ENCODE measurements around the gene HBM. TPM values are rescaled to one million over a fixed set of nuclear protein-coding genes. Genes with fewer than 3 reads are reported as not detected.
"Not testable (repeated sequence)": the region's sequence is repeated elsewhere in the genome, so short reads cannot be mapped to it uniquely, and the experiment has no call there.

Gene HBM
- total and polyA plus RNA-seq, 4 donors = 0.28 to 2,893 TPM; not detected in 2

DNA sequence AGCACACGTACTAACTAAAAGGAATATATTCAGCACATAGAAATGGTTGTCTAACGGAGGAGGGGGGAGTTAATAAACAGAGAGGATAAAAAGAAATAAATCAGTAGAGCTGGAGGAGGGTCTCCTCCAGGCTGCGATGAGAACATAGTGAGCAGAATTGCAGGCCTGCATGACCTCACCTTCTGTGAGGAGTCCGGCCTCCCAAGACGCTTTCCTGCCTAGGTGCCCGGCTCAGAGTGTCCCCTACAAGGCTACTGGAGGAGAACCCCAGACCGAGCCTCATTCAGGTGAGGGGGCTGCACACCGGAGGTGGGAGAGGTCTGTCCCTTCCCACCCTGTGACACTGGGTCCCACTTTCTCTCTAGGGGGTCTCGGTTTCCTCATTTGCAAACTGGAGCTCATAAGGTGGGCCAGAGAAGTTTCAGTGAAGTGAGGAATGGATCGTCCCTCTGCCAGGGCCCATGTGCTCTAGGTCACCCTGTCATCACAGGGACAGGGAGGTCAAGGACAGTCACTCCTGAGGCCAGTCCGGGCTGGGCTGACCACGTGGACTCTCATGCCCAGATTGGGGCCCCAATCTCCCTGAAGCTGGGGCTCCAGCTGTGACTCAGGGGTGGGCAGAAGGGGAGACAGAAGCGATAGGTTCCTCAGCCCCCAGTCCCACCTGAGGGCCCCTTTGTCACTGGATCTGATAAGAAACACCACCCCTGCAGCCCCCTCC is 3.3 kb upstream of the HBM start:
- Histone ChIP-seq H3K4me1 (ENCODE audit: control insufficient read depth in 4 of 4, insufficient read depth in 4 of 4, low read length in 3 of 4) (peaks cover 2 to 12% (median 10%) of the 10 kb centered on the region in 4 donors), H3K4me3 (ENCODE audit: low read depth in 1 of 3, low read length in 3 of 3) (no peak overlapping the region), H3K27ac (ENCODE audit: low read depth in 1 of 2, low read length in 2 of 2) (no peak overlapping the region), H3K36me3 (ENCODE audit: control insufficient read depth in 4 of 4, insufficient read depth in 3 of 4, low read depth in 1 of 4, low read length in 3 of 4) (no peaks in the 10 kb centered on the region), H3K9me3 (ENCODE audit: control insufficient read depth in 4 of 4, low read length in 3 of 4) (no peaks in the 10 kb centered on the region), H3K27me3 (ENCODE audit: control insufficient read depth in 4 of 4, insufficient read depth in 4 of 4, low read length in 3 of 4) (peaks cover 8 to 12% (median 9%) of the 10 kb centered on the region in 4 donors), H3K9ac (ENCODE audit: low read depth in 1 of 2, low read length in 2 of 2) (no peak overlapping the region)
- TF ChIP-seq HNF4G (IDR thresholded peaks at IDR 0.05) (no peak), HNF4A (conservative IDR thresholded peaks at IDR 0.05) (no peak), JUND (IDR thresholded peaks at IDR 0.05) (no peak), RAD21 (IDR thresholded peaks at IDR 0.05) (no peak), SP1 (IDR thresholded peaks at IDR 0.05) (no peak), RXRA (IDR thresholded peaks at IDR 0.05) (no peak), YY1 (IDR thresholded peaks at IDR 0.05) (no peak), FOXA1 (IDR thresholded peaks at IDR 0.05) (no peak), NR2F2 (IDR thresholded peaks at IDR 0.05) (no peak), TAF1 (conservative IDR thresholded peaks at IDR 0.05) (no peak), EGR1 (IDR thresholded peaks at IDR 0.05; ENCODE audit: low read depth in 2 of 2) (no peak), GABPA (IDR thresholded peaks at IDR 0.05 in 1 of 2, conservative IDR thresholded peaks at IDR 0.05 in 1 of 2) (no peak)
- TF ChIP-seq, protein P1, sequence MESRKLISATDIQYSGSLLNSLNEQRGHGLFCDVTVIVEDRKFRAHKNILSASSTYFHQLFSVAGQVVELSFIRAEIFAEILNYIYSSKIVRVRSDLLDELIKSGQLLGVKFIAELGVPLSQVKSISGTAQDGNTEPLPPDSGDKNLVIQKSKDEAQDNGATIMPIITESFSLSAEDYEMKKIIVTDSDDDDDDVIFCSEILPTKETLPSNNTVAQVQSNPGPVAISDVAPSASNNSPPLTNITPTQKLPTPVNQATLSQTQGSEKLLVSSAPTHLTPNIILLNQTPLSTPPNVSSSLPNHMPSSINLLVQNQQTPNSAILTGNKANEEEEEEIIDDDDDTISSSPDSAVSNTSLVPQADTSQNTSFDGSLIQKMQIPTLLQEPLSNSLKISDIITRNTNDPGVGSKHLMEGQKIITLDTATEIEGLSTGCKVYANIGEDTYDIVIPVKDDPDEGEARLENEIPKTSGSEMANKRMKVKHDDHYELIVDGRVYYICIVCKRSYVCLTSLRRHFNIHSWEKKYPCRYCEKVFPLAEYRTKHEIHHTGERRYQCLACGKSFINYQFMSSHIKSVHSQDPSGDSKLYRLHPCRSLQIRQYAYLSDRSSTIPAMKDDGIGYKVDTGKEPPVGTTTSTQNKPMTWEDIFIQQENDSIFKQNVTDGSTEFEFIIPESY (IDR thresholded peaks at IDR 0.05) = no peak
- TF ChIP-seq, protein P2, sequence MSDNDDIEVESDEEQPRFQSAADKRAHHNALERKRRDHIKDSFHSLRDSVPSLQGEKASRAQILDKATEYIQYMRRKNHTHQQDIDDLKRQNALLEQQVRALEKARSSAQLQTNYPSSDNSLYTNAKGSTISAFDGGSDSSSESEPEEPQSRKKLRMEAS (IDR thresholded peaks at IDR 0.05) = no peak
- TF ChIP-seq, protein P3, sequence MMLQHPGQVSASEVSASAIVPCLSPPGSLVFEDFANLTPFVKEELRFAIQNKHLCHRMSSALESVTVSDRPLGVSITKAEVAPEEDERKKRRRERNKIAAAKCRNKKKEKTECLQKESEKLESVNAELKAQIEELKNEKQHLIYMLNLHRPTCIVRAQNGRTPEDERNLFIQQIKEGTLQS (IDR thresholded peaks at IDR 0.05) = no peak
- TF ChIP-seq, protein P4, sequence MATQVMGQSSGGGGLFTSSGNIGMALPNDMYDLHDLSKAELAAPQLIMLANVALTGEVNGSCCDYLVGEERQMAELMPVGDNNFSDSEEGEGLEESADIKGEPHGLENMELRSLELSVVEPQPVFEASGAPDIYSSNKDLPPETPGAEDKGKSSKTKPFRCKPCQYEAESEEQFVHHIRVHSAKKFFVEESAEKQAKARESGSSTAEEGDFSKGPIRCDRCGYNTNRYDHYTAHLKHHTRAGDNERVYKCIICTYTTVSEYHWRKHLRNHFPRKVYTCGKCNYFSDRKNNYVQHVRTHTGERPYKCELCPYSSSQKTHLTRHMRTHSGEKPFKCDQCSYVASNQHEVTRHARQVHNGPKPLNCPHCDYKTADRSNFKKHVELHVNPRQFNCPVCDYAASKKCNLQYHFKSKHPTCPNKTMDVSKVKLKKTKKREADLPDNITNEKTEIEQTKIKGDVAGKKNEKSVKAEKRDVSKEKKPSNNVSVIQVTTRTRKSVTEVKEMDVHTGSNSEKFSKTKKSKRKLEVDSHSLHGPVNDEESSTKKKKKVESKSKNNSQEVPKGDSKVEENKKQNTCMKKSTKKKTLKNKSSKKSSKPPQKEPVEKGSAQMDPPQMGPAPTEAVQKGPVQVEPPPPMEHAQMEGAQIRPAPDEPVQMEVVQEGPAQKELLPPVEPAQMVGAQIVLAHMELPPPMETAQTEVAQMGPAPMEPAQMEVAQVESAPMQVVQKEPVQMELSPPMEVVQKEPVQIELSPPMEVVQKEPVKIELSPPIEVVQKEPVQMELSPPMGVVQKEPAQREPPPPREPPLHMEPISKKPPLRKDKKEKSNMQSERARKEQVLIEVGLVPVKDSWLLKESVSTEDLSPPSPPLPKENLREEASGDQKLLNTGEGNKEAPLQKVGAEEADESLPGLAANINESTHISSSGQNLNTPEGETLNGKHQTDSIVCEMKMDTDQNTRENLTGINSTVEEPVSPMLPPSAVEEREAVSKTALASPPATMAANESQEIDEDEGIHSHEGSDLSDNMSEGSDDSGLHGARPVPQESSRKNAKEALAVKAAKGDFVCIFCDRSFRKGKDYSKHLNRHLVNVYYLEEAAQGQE (IDR thresholded peaks at IDR 0.05) = no peak
- DNase-seq (ENCODE audit: low spot score) = no peak
- whole genome bisulfite sequencing = 85% methylated on average over 13 of the region's 13 CpGs

DNA sequence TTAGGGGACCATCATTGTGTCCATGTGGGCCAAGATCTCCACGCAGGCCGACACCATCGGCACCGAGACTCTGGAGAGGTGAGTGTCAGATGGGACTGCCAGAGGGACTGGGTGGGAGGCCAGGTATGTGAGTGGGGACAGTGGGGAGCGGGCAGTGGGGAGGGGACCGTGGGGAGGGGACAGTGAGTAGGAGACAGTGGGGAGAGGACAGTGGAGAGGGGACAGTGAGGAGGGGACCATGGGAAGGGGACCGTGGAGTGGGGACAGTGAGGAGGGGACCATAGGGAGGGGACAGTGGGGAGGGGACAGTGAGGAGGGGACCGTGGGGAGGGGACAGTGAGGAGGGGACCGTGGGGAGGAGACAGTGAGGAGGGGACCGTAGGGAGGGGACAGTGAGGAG is 2.6 kb upstream of the HBM start:
- Histone ChIP-seq H3K27me3 (ENCODE audit: control insufficient read depth in 4 of 4, insufficient read depth in 4 of 4, low read length in 3 of 4) (peaks cover 8 to 12% (median 9%) of the 10 kb centered on the region in 4 donors), H3K4me1 (ENCODE audit: control insufficient read depth in 4 of 4, insufficient read depth in 4 of 4, low read length in 3 of 4) (peaks cover 2 to 12% (median 10%) of the 10 kb centered on the region in 4 donors)
- not testable (repeated sequence) for H3K4me3 ChIP-seq (ENCODE audit: low read depth in 1 of 3, low read length in 3 of 3); H3K27ac ChIP-seq (ENCODE audit: low read depth in 1 of 2, low read length in 2 of 2); H3K9ac ChIP-seq (ENCODE audit: low read depth in 1 of 2, low read length in 2 of 2); H3K36me3 ChIP-seq (ENCODE audit: control insufficient read depth in 4 of 4, insufficient read depth in 3 of 4, low read depth in 1 of 4, low read length in 3 of 4); DNase-seq (ENCODE audit: low spot score); H3K9me3 ChIP-seq (ENCODE audit: control insufficient read depth in 4 of 4, low read length in 3 of 4)
- WGBS = 88% methylated on average over 10 of the region's 10 CpGs

DNA sequence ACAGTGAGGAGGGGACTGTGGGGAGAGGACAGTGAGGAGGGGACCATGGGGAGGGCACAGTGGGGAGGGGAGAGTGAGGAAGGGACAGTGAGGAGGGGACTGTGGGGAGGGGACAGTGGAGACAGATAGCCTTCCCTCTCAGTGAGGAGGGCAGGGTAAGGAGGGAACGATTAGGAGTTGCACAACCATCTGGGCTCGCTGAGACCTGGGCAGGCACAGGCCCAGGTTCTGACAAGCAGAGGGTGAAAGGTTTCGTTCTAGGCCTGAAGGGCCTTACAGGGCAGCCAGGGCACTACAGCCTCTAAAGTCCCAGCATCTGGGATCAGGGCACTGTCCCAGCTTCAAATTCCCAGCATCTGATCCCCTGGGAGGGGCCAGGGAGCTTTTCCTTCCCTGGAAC is 2.1 kb upstream of the HBM start:
- DNase-seq (ENCODE audit: low spot score); H3K9me3 ChIP-seq (ENCODE audit: control insufficient read depth in 4 of 4, low read length in 3 of 4); H3K27ac ChIP-seq (ENCODE audit: low read depth in 1 of 2, low read length in 2 of 2); H3K36me3 ChIP-seq (ENCODE audit: control insufficient read depth in 4 of 4, insufficient read depth in 3 of 4, low read depth in 1 of 4, low read length in 3 of 4); H3K4me3 ChIP-seq (ENCODE audit: low read depth in 1 of 3, low read length in 3 of 3); H3K9ac ChIP-seq (ENCODE audit: low read depth in 1 of 2, low read length in 2 of 2): not testable (repeated sequence)
- WGBS = 16% methylated on average over 2 of the region's 3 CpGs
- Histone ChIP-seq H3K4me1 (ENCODE audit: control insufficient read depth in 4 of 4, insufficient read depth in 4 of 4, low read length in 3 of 4) (peaks cover 2 to 12% (median 10%) of the 10 kb centered on the region in 4 donors), H3K27me3 (ENCODE audit: control insufficient read depth in 4 of 4, insufficient read depth in 4 of 4, low read length in 3 of 4) (peaks cover 8 to 12% (median 10%) of the 10 kb centered on the region in 4 donors)

DNA sequence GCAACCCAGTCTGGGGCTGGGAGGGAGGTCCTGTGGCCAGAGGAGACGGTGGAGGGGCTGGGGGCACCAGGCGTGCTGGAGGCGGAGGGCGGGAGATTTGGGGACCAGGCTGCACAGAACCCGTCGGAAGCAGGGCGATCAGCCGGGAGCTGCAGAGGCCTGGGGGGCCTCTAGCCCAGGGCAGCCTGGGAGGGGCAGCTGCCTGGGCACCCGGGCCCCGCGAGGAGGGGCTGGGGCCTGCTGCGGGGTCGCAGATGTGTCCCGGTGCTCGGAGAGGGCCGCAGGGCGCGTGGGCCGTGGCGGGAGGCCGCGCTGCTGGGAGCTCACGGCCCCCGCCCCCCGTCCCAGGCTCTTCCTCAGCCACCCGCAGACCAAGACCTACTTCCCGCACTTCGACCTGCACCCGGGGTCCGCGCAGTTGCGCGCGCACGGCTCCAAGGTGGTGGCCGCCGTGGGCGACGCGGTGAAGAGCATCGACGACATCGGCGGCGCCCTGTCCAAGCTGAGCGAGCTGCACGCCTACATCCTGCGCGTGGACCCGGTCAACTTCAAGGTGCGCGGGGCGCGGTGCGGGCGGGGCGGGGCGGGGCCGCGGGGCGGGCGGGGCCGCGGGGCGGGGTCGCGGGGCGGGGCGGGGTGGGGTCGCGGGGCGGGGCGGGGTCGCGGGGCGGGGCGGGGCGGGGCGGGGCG is 1.5 kb upstream of the HBM start:
- peaks cover 2 to 12% (median 10%) of the 10 kb centered on the region in 4 donors for H3K4me1 ChIP-seq (ENCODE audit: control insufficient read depth in 4 of 4, insufficient read depth in 4 of 4, low read length in 3 of 4)
- not testable (repeated sequence) for H3K36me3 ChIP-seq (ENCODE audit: control insufficient read depth in 4 of 4, insufficient read depth in 3 of 4, low read depth in 1 of 4, low read length in 3 of 4); H3K9me3 ChIP-seq (ENCODE audit: control insufficient read depth in 4 of 4, low read length in 3 of 4); H3K4me3 ChIP-seq (ENCODE audit: low read depth in 1 of 3, low read length in 3 of 3); DNase-seq (ENCODE audit: low spot score); H3K9ac ChIP-seq (ENCODE audit: low read depth in 1 of 2, low read length in 2 of 2); H3K27ac ChIP-seq (ENCODE audit: low read depth in 1 of 2, low read length in 2 of 2)
- H3K27me3 ChIP-seq (ENCODE audit: control insufficient read depth in 4 of 4, insufficient read depth in 4 of 4, low read length in 3 of 4) = peaks cover 7 to 17% (median 10%) of the 10 kb centered on the region in 4 donors
- WGBS = 4% methylated on average over 28 of the region's 80 CpGs

Data from liver (tissue), 9 donors.